GM04503 (cell line): ENCODE results near the gene BCDIN3D.

Experiments used
- DNase-seq: peaks from one replicate; pipeline ENCODE4 v3.0.0-alpha.2; 2012; ENCODE audit warnings: low read depth

BCDIN3D gene

GRCh38 chr12:49877066-49877465, 34.2 kb upstream of the BCDIN3D start:
- DNase-seq, result no peak

- DNase-seq, result no peak
These were observed 33.2 kb upstream of the BCDIN3D start for GRCh38 chr12:49876070-49876469.

- no peak for DNase-seq
These were observed 32.3 kb upstream of the BCDIN3D start for GRCh38 chr12:49875115-49875720.

GRCh38 chr12:49874142-49874897, 31.4 kb upstream of the BCDIN3D start:
- no peak for DNase-seq

GRCh38 chr12:49873361-49873934, 30.5 kb upstream of the BCDIN3D start:
- no peak for DNase-seq

GRCh38 chr12:49872781-49873181, 29.9 kb upstream of the BCDIN3D start:
- no peak for DNase-seq

- DNase-seq, result no peak
These were observed 29.5 kb upstream of the BCDIN3D start for GRCh38 chr12:49872381-49872780.

GRCh38 chr12:49871811-49872251, 28.9 kb upstream of the BCDIN3D start:
- DNase-seq, result peak; percentile 28

- no peak for DNase-seq
These were observed 28.3 kb upstream of the BCDIN3D start for GRCh38 chr12:49871263-49871561.

GRCh38 chr12:49870501-49871262, 27.8 kb upstream of the BCDIN3D start:
- no peak for DNase-seq

GRCh38 chr12:49869816-49870500, 27.1 kb upstream of the BCDIN3D start:
- no peak for DNase-seq

- DNase-seq, result peak; percentile 21
These were observed 26.3 kb upstream of the BCDIN3D start for GRCh38 chr12:49868952-49869815.

GRCh38 chr12:49868449-49868848, 25.5 kb upstream of the BCDIN3D start:
- no peak for DNase-seq

- DNase-seq, result no peak
These were observed 24.9 kb upstream of the BCDIN3D start for GRCh38 chr12:49867570-49868341.

- DNase-seq, result no peak
These were observed 24.1 kb upstream of the BCDIN3D start for GRCh38 chr12:49866859-49867569.

GRCh38 chr12:49865782-49866135, 22.9 kb upstream of the BCDIN3D start:
- no peak for DNase-seq

GRCh38 chr12:49865109-49865781, 22.3 kb upstream of the BCDIN3D start:
- DNase-seq, result no peak

- no peak for DNase-seq
These were observed 21.8 kb upstream of the BCDIN3D start for GRCh38 chr12:49864798-49865090.

- no peak for DNase-seq
These were observed 21.3 kb upstream of the BCDIN3D start for GRCh38 chr12:49863946-49864797.
